PFSK-1 (cell line): Measurements from ENCODE around the gene RNF224.

ENCODE experiments used
- FOXP2 ChIP-seq: optimal IDR thresholded peaks from 2 replicates; pipeline ENCODE3; 2011; ENCODE audit warnings: borderline replicate concordance, control low read depth, inconsistent platforms; ENCODE audit not compliant: insufficient read depth; ENCODE audit errors: extremely low read length, extremely low read depth
- POLR2AphosphoS5 ChIP-seq: IDR thresholded peaks from 2 replicates; pipeline ENCODE4 v1.6.1; 2012; ENCODE audit warnings: low read depth, mild to moderate bottlenecking, control low read depth, low read length, moderate library complexity
- SIN3A ChIP-seq: IDR thresholded peaks from 2 replicates; pipeline ENCODE4 v1.6.1; 2012; ENCODE audit warnings: mild to moderate bottlenecking, low read length, moderate library complexity, borderline replicate concordance; ENCODE audit not compliant: insufficient read depth
- TAF1 ChIP-seq: IDR thresholded peaks from 2 replicates; pipeline ENCODE4 v1.6.1; 2012; ENCODE audit warnings: low read length, control low read depth, borderline replicate concordance; ENCODE audit not compliant: insufficient read depth
- TF ChIP-seq, protein P1 (sequence below), 2 experiments: IDR thresholded peaks; 2 replicates each; pipeline versions ENCODE4 v1.6.1 to v1.8.0; 2011 to 2012; ENCODE audit warnings: low read depth in 2 of 2, low read length in 2 of 2, control low read depth in 1 of 2, inconsistent platforms in 1 of 2, mild to moderate bottlenecking in 1 of 2, moderate library complexity in 1 of 2; ENCODE audit not compliant: insufficient read depth in 1 of 2

RNF224 gene

DNA sequence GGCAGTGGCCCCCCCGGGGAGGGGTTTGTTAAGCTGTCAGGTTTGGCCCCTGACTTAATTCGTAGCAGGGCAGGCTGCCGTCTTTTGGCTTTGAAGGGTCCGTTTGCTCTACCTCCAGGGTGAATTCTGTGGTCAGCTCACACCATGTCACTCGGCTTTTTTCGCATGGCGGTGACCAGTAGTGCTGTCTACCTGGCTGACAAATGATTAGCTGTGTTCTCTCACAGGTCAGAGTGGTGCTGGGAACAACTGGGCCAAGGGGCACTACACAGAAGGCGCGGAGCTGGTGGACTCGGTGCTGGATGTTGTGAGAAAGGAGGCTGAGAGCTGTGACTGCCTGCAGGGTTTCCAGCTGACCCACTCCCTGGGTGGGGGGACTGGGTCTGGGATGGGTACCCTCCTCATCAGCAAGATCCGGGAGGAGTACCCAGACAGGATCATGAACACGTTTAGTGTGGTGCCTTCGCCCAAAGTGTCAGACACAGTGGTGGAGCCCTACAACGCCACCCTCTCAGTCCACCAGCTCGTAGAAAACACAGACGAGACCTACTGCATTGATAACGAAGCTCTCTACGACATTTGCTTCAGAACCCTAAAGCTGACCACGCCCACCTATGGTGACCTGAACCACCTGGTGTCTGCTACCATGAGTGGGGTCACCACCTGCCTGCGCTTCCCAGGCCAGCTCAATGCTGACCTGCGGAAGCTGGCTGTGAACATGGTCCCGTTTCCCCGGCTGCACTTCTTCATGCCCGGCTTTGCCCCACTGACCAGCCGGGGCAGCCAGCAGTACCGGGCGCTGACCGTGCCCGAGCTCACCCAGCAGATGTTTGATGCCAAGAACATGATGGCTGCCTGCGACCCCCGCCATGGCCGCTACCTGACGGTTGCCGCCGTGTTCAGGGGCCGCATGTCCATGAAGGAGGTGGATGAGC is 15.2 kb downstream of the RNF224 start:
- no peak for TF ChIP-seq TAF1
- TF ChIP-seq POLR2AphosphoS5 = peak; percentile 41; the same call in 1 of the 2 replicates

- TF ChIP-seq SIN3A (0 out of 2 replicates have a peak, but pooled peaks have one; percentile 59), POLR2AphosphoS5 (peak; percentile 61; the same call in 1 of the 2 replicates), TAF1 (no peak; the same call in 1 of the 2 replicates), FOXP2 (no peak)
These were observed 16.6 kb downstream of the RNF224 start for GRCh38 chr9:137243626-137244485.

- TF ChIP-seq POLR2AphosphoS5 (no peak), SIN3A (no peak), TAF1 (no peak), FOXP2 (no peak)
- TF ChIP-seq, protein P1, sequence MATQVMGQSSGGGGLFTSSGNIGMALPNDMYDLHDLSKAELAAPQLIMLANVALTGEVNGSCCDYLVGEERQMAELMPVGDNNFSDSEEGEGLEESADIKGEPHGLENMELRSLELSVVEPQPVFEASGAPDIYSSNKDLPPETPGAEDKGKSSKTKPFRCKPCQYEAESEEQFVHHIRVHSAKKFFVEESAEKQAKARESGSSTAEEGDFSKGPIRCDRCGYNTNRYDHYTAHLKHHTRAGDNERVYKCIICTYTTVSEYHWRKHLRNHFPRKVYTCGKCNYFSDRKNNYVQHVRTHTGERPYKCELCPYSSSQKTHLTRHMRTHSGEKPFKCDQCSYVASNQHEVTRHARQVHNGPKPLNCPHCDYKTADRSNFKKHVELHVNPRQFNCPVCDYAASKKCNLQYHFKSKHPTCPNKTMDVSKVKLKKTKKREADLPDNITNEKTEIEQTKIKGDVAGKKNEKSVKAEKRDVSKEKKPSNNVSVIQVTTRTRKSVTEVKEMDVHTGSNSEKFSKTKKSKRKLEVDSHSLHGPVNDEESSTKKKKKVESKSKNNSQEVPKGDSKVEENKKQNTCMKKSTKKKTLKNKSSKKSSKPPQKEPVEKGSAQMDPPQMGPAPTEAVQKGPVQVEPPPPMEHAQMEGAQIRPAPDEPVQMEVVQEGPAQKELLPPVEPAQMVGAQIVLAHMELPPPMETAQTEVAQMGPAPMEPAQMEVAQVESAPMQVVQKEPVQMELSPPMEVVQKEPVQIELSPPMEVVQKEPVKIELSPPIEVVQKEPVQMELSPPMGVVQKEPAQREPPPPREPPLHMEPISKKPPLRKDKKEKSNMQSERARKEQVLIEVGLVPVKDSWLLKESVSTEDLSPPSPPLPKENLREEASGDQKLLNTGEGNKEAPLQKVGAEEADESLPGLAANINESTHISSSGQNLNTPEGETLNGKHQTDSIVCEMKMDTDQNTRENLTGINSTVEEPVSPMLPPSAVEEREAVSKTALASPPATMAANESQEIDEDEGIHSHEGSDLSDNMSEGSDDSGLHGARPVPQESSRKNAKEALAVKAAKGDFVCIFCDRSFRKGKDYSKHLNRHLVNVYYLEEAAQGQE (IDR thresholded peaks at IDR 0.05; ENCODE audit: insufficient read depth in 1 of 2, low read depth in 2 of 2, low read length in 2 of 2) = no peak
These were observed 17.5 kb downstream of the RNF224 start for GRCh38 chr9:137244486-137245449.

GRCh38 chr9:137245450-137246421 is 18.4 kb downstream of the RNF224 start:
- TF ChIP-seq SIN3A (no peak), POLR2AphosphoS5 (no peak), TAF1 (no peak)
- TF ChIP-seq, protein P1 (IDR thresholded peaks at IDR 0.05; ENCODE audit: insufficient read depth in 1 of 2, low read depth in 2 of 2, low read length in 2 of 2) = no peak

DNA sequence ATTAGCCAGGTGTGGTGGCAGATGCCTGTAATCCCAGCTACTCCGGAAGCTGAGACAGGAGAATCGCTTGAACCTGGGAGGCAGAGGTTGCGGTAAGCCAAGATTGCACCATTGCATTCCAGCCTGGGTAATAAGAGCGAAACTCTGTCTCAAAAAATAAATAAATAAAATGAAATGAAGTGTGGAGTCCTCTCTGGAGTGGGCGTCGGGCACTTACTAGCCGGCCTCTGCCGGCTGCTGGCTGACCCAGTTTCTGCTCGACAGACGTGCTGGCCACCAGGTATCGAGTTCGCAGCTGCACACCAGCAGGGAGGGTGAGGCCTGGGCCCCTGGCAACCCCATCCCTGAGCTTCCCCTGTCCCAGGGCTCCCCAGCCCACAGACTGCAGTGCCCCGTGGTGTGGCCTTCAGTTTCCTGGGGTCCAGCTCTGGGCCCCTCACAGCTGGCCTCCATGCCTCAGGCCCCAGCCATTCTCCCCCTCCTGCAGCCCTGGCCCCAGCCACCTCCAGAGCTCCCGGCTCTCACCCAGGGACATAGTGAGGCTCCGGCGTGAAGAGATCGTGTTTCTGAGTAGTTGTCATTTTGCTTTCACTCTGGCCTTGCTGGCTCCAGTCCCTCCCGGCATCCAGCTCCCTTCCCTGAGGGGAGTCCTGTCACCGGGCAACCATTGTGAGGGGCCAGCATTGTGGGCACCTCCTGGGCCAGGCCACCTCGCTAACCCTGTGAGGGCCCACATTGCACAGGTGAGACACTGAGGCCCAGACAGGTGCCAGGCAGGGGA is 20.0 kb downstream of the RNF224 start:
- TF ChIP-seq, protein P1 (IDR thresholded peaks at IDR 0.05; ENCODE audit: insufficient read depth in 1 of 2, low read depth in 2 of 2, low read length in 2 of 2) = no peak
- TF ChIP-seq SIN3A = no peak
- TF ChIP-seq FOXP2 = no peak
